ENCODE data around the gene PBX1.
"Not testable (repeated sequence)": the region's sequence is repeated elsewhere in the genome, so short reads cannot be mapped to it uniquely, and the experiment has no call there.

PBX1 gene

DNA sequence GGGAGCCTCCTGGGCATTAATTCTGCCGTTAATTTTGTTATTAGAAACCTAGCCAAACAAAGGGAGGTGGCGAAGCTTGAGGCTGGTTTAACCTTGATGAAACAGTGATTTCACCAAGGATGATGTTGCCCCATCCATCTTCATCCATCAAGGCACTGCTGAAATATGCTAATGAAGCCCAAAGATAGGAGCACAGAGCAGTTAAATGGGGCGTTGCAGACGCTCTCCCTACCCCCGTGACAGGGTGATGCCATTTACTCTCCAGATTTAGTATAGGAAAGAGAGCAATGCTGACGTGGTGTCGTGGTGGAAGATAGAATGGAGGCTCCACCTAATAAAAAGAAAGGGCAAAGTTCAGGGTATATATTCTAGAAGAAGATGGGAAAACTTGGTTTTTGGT lies 84.0 kb downstream of the PBX1 start:
- DNase-seq (ENCODE audit: low spot score): no peak

DNA sequence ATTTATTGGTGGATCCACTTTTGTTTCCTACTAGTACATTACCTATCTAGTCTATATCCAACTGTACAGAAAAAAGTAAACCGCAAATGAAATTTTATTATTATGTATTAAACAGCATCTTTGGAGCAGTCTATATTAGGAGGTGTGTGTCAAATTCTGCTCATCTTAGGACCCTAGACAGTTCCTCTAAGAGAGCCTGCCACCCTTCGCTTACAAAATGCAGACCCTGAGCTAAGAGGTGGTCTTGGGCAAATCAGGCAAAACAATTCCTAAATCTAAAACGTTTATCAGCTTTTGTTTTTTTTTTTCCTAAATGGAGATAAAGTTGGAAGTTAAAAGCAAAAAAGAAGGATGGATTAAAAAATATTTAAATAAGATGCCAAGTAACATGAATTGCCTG lies 85.3 kb downstream of the PBX1 start:
- DNase-seq (ENCODE audit: low spot score): no peak

GRCh38 chr1:164644774-164645644 lies 86.0 kb downstream of the PBX1 start:
- no peak for DNase-seq (ENCODE audit: low spot score)

- DNase-seq (ENCODE audit: low spot score): no peak
These were observed 86.9 kb downstream of the PBX1 start for GRCh38 chr1:164645921-164646320.

DNA sequence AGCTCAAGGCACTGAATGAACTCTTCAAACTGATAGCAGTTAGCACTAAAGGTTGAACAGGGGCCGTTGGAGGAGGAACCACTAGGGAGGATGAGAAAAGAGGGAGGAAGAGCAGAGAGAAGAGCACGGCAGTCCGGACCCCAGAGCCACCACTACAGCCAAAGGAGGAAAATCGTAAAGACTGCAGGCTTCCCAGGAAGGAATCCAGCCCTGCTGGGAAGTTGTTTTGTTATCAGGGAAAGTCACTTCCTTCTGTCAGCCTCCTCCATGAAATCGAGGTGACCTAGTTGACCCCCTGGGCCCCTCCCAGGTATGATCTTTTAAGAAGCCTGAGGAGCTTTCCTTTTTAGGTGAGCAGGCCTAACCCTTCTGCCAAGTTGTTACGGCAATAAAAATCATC lies 88.2 kb downstream of the PBX1 start:
- DNase-seq (ENCODE audit: low spot score): no peak

DNA sequence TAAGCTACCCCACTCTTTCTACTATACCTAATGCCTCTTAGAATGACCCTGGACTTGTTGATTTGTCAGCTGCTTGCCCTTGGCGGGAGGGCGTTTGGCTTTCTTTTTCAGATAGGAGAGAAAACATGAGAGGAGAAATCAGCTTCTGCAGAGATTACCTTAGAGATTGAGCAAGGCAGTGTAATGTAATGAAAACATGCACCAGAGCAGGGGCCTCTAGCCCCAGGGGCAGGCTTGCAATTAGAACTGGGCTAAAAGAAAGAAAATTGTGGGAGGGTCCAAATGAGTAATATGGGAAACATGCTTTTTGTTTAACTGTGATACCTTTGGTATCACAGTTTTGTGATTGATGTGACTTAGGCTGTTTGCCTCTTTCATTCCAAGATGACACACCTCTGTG lies 89.7 kb downstream of the PBX1 start:
- no peak for DNase-seq (ENCODE audit: low spot score)

GRCh38 chr1:164649146-164649545 lies 90.2 kb downstream of the PBX1 start:
- DNase-seq (ENCODE audit: low spot score): no peak

DNA sequence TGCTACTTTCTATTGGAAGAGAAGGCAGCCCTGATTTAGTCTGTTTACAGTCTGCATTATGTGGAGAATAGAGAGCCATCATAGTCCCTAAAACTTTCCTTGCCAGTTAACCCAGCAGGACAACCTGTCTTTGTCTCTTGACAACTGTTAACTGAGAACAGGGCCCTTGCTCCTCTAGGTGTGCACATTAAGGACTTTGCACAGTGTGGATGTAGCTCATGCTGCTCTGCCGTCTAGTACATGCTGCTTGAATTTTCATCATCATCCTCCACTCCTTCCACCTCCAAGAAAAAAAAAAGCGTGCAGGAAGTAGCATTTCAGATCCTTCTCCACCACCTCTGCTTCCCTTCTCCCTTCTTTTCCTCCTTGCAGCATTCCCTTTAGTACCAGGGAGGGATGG lies 91.5 kb downstream of the PBX1 start:
- DNase-seq (ENCODE audit: low spot score): no peak

DNA sequence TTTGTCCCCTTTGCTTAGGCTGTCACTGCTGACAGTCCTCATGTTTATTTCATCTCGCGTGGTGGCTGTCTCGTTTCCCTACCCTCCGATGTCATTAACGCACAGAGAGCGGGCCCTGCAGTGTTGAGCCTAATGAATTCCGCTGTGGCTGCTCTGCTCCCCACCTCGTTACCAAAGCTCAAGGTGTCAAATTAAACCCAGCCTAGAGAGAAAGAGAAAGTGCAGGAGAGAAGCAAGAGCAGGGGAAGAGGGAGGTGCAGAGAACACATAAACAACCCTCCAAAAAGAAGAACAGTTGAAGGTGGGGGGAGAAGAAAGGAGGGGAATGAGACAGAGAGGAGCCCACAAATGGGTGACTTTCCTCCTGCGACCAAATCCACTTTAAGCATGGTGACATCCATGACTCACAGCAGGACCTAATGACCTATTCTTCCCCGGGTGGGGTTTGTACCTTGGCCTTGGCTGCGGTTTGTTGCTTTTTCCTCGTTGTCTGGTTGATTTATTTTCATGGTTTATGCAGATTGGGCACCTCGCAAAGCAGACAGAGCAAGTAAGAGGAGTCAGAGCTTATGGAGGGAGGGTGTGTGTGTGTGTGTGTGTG lies 92.5 kb downstream of the PBX1 start:
- DNase-seq (ENCODE audit: low spot score): no peak

- not testable (repeated sequence) for DNase-seq (ENCODE audit: low spot score)
These were observed 94.0 kb downstream of the PBX1 start for GRCh38 chr1:164652969-164653368.

- DNase-seq (ENCODE audit: low spot score): no peak
These were observed 94.7 kb downstream of the PBX1 start for GRCh38 chr1:164653705-164654104.

GRCh38 chr1:164654200-164654599 lies 95.2 kb downstream of the PBX1 start:
- no peak for DNase-seq (ENCODE audit: low spot score)

GRCh38 chr1:164658864-164659263 lies 99.9 kb downstream of the PBX1 start:
- DNase-seq (ENCODE audit: low spot score): no peak

DNA sequence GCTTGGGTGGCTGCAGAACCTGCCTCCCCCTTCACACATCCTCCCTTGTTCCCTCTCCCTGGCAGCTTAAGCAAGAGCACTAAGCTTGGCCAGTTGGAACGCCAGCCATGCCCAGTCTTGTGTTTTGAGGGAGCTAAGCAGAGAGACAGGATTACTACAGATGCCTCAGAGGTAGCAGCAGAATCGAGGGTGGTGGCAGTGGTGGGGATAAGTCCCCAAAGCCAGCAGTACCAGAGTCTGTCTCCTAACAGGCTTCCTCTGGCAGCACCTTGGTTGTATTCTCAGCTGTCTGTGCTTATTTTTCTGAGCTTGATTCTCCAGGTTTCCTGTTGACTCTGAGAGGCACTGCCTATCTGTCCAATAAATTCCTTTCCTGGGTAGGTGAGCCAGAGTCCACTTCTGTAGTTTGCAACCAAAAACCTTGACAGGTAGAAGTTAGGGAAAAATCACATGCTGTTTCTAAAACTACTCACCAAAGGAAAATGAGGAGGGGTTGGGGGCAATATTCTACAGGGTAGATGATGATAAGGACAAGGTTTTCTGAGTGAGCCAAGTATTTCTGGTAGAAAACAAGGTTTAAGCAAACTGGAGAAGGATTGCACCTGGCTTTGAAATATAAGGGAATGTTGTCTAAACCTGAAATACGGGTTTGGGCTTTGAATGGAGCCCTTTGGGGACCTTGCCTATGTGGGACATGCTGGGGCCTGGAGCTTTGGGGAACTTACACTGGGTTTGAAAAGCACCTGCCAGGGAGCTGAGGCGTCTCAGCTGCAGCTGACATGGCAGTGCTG lies 100.8 kb downstream of the PBX1 start:
- DNase-seq (ENCODE audit: low spot score): no peak

- no peak for DNase-seq (ENCODE audit: low spot score)
These were observed 101.4 kb downstream of the PBX1 start for GRCh38 chr1:164660412-164660772.

DNA sequence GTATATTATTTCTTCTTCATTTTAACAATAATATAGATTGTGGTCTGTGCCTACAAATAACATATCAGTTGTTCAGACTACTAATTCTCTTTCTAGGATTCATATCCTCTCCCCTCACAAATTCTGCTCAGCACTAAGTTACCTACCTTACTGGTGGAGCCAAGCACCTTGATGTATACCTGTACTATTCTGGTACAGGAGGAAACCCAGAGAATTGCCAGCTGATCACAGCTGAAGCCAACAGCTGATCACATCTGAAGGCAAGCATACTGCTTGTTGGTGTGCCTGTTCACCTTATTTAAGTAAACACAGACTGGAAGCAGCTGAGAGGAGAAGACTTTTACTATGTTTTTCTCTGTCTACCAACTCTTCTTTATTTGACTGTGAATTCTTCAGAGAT lies 101.8 kb downstream of the PBX1 start:
- no peak for DNase-seq (ENCODE audit: low spot score)

- DNase-seq (ENCODE audit: low spot score): no peak
These were observed 103.5 kb downstream of the PBX1 start for GRCh38 chr1:164662462-164662861.

GRCh38 chr1:164662955-164663354 lies 104.0 kb downstream of the PBX1 start:
- no peak for DNase-seq (ENCODE audit: low spot score)

DNA sequence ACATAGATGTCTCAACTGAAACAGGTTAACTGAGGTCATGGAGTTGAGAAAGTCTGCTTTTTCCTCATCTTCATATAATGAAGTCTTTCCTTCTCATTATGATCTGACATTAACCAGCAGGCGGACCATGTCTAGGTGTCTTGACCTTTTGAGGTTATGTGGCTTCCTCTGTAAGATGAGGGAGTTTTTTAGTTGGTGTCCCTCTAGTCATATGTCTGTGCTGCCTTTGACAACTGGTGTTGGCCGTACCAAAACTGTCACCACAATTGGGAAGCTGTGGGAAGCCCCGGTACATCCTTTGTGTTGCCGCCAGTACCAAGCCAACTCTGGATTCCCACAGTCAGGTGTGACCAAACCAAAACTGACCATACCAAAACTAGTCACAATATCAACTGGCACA lies 105.1 kb downstream of the PBX1 start:
- no peak for DNase-seq (ENCODE audit: low spot score)

DNA sequence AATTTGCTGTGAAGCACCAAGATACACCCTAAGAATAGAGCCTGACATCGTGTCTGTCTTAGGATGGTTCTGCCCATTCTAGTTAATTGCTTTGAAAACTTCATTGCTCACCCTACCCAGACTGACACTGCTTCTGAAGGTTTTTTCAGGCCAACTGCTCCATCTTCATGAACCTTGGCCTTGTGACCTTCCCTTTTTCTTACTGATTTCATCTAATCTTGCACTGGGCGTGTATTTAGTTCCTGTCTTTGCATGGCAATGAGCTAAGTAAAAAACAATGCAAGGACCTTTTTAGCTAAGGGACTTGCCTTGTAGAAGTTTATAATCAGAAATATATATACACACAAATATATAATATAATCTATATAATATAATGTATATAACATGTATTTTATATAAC lies 108.0 kb downstream of the PBX1 start:
- DNase-seq (ENCODE audit: low spot score): no peak

- DNase-seq (ENCODE audit: low spot score): no peak
These were observed 108.6 kb downstream of the PBX1 start for GRCh38 chr1:164667600-164667999.

GRCh38 chr1:164668491-164669400 lies 109.8 kb downstream of the PBX1 start:
- no peak for DNase-seq (ENCODE audit: low spot score)

Data from COLO829 (cell line).